Measurements from ENCODE around the gene TFCP2L1.
"Not testable (repeated sequence)": the region's sequence is repeated elsewhere in the genome, so short reads cannot be mapped to it uniquely, and the experiment has no call there.

Gene TFCP2L1

GRCh38 chr2:121273116-121273515, 11.9 kb downstream of the TFCP2L1 start:
- no peak overlapping the region for H3K4me2 ChIP-seq (ENCODE audit: low read depth, low read length, poor library complexity, severe bottlenecking)
- no peaks in the 10 kb centered on the region for H3K36me3 ChIP-seq (ENCODE audit: low read length)
- no peak for TF ChIP-seq CTCF (IDR thresholded peaks at IDR 0.05; ENCODE audit: insufficient read depth, low read length, poor library complexity, severe bottlenecking)
- TF ChIP-seq EZH2phosphoT487 (conservative IDR thresholded peaks at IDR 0.05; ENCODE audit: low read length), result no peak
- H3K27me3 ChIP-seq (ENCODE audit: low read length), result no peaks in the 10 kb centered on the region
- no peaks in the 10 kb centered on the region for H3K9me3 ChIP-seq (ENCODE audit: insufficient read depth, low read length)
- no peaks in the 10 kb centered on the region for H4K20me1 ChIP-seq (ENCODE audit: low read depth, low read length)
- H2AFZ ChIP-seq (ENCODE audit: low read depth, low read length, severe bottlenecking), result no peak overlapping the region
- H3K79me2 ChIP-seq (ENCODE audit: insufficient read depth, low read length), result no peaks in the 10 kb centered on the region
- no peaks in the 10 kb centered on the region for H3F3A ChIP-seq (ENCODE audit: insufficient read depth)
- no peaks in the 10 kb centered on the region for H3K9me2 ChIP-seq (replicated peaks; ENCODE audit: insufficient read depth, low read length)
- H3K27ac ChIP-seq (ENCODE audit: low read depth, low read length), result no peak overlapping the region
- no peak overlapping the region for H3K4me3 ChIP-seq (ENCODE audit: insufficient read depth, low read length, poor library complexity, severe bottlenecking)
- H3K9ac ChIP-seq (ENCODE audit: low read length), result no peak overlapping the region

- no peak overlapping the region for H2AFZ ChIP-seq (ENCODE audit: low read depth, low read length, severe bottlenecking)
- no peaks in the 10 kb centered on the region for H3K79me2 ChIP-seq (ENCODE audit: insufficient read depth, low read length)
- H3K27me3 ChIP-seq (ENCODE audit: low read length), result no peaks in the 10 kb centered on the region
- no peaks in the 10 kb centered on the region for H3K9me2 ChIP-seq (replicated peaks; ENCODE audit: insufficient read depth, low read length)
- H3K9ac ChIP-seq (ENCODE audit: low read length), result no peak overlapping the region
- no peak overlapping the region for H3K4me2 ChIP-seq (ENCODE audit: low read depth, low read length, poor library complexity, severe bottlenecking)
- H4K20me1 ChIP-seq (ENCODE audit: low read depth, low read length), result no peaks in the 10 kb centered on the region
- H3F3A ChIP-seq (ENCODE audit: insufficient read depth), result no peaks in the 10 kb centered on the region
- no peaks in the 10 kb centered on the region for H3K9me3 ChIP-seq (ENCODE audit: insufficient read depth, low read length)
- no peak overlapping the region for H3K27ac ChIP-seq (ENCODE audit: low read depth, low read length)
- H3K36me3 ChIP-seq (ENCODE audit: low read length), result no peaks in the 10 kb centered on the region
- no peak overlapping the region for H3K4me3 ChIP-seq (ENCODE audit: insufficient read depth, low read length, poor library complexity, severe bottlenecking)
- TF ChIP-seq CTCF (IDR thresholded peaks at IDR 0.05; ENCODE audit: insufficient read depth, low read length, poor library complexity, severe bottlenecking), result no peak
- no peak for TF ChIP-seq EZH2phosphoT487 (conservative IDR thresholded peaks at IDR 0.05; ENCODE audit: low read length)
These were observed 12.4 kb downstream of the TFCP2L1 start for GRCh38 chr2:121272596-121272995.

GRCh38 chr2:121269436-121269835, 15.6 kb downstream of the TFCP2L1 start:
- not testable (repeated sequence) for H3K4me3 ChIP-seq (ENCODE audit: insufficient read depth, low read length, poor library complexity, severe bottlenecking); H3K79me2 ChIP-seq (ENCODE audit: insufficient read depth, low read length); H3K27ac ChIP-seq (ENCODE audit: low read depth, low read length); H3K36me3 ChIP-seq (ENCODE audit: low read length); H3K9ac ChIP-seq (ENCODE audit: low read length); H3K27me3 ChIP-seq (ENCODE audit: low read length); H3K9me2 ChIP-seq (replicated peaks; ENCODE audit: insufficient read depth, low read length); H3F3A ChIP-seq (ENCODE audit: insufficient read depth); H2AFZ ChIP-seq (ENCODE audit: low read depth, low read length, severe bottlenecking); H3K9me3 ChIP-seq (ENCODE audit: insufficient read depth, low read length); H4K20me1 ChIP-seq (ENCODE audit: low read depth, low read length); H3K4me2 ChIP-seq (ENCODE audit: low read depth, low read length, poor library complexity, severe bottlenecking)

- H3K27ac ChIP-seq (ENCODE audit: low read depth, low read length), result no peak overlapping the region
These were observed 18.4 kb downstream of the TFCP2L1 start for GRCh38 chr2:121266543-121267106.

More at GRCh38 chr2:121266543-121267106, 18.4 kb downstream of the TFCP2L1 start:
- Histone ChIP-seq H3K79me2 (ENCODE audit: insufficient read depth, low read length) (no peaks in the 10 kb centered on the region), H3K27me3 (ENCODE audit: low read length) (no peaks in the 10 kb centered on the region), H4K20me1 (ENCODE audit: low read depth, low read length) (no peaks in the 10 kb centered on the region), H3K36me3 (ENCODE audit: low read length) (no peaks in the 10 kb centered on the region), H2AFZ (ENCODE audit: low read depth, low read length, severe bottlenecking) (no peak overlapping the region), H3K9me2 (replicated peaks; ENCODE audit: insufficient read depth, low read length) (no peaks in the 10 kb centered on the region), H3F3A (ENCODE audit: insufficient read depth) (no peaks in the 10 kb centered on the region), H3K9me3 (ENCODE audit: insufficient read depth, low read length) (no peaks in the 10 kb centered on the region), H3K9ac (ENCODE audit: low read length) (no peak overlapping the region), H3K4me3 (ENCODE audit: insufficient read depth, low read length, poor library complexity, severe bottlenecking) (no peak overlapping the region), H3K4me2 (ENCODE audit: low read depth, low read length, poor library complexity, severe bottlenecking) (no peak overlapping the region)
- TF ChIP-seq CTCF (IDR thresholded peaks at IDR 0.05; ENCODE audit: insufficient read depth, low read length, poor library complexity, severe bottlenecking) (no peak), EZH2phosphoT487 (conservative IDR thresholded peaks at IDR 0.05; ENCODE audit: low read length) (no peak)
